Measurements from ENCODE around the gene COL7A1. TPM values are rescaled to one million over a fixed set of nuclear protein-coding genes. Genes with fewer than 3 reads are reported as not detected.

COL7A1 gene
- total RNA-seq, 2 experiments from 2014 or later, result 1.6 to 2.2 TPM

DNA sequence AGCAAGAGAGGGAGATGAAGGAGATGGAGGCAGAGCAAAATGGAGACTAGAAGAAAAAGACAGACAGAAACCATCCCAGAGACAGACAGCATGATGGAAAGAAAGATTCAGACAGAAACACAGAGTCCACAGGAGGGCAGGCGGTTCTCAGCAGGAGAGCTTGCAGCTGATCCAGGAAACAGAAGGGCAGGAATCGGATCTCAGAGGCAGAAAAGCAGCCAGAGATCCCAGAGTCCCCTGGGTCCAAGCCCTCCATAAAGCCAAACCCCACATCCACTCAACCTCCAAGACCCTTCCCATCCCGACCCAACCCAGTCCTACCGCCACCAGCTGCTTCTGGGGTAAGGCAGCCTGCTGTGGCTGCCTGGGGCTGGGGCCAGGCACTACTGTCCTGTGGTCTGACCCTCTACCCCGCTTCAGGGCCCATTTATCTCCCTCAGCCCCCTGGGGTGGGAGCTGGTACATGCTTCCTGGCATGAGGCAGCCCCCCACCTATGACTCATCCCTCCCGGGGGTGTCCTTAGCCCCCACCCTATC is 31.7 kb downstream of the COL7A1 start, which contains the start of gene UCN2:
TSS of gene UCN2 (minus strand) at position 400 of the 537 bp plus-strand sequence. CDS start 657 bp downstream, outside the sequence.
- ChIA-PET POLR2A (no interaction called here), CTCF (interaction anchor here (1.0 to 2.5 kb wide), 2 partner anchors 71 to 127 kb away, joined by 3 to 6 read pairs; no protein-coding TSS in a partner anchor)
- H3K27ac Mint-ChIP-seq, result peak within 1 kb of the TSS; percentile 48
- TF ChIP-seq, protein P1, sequence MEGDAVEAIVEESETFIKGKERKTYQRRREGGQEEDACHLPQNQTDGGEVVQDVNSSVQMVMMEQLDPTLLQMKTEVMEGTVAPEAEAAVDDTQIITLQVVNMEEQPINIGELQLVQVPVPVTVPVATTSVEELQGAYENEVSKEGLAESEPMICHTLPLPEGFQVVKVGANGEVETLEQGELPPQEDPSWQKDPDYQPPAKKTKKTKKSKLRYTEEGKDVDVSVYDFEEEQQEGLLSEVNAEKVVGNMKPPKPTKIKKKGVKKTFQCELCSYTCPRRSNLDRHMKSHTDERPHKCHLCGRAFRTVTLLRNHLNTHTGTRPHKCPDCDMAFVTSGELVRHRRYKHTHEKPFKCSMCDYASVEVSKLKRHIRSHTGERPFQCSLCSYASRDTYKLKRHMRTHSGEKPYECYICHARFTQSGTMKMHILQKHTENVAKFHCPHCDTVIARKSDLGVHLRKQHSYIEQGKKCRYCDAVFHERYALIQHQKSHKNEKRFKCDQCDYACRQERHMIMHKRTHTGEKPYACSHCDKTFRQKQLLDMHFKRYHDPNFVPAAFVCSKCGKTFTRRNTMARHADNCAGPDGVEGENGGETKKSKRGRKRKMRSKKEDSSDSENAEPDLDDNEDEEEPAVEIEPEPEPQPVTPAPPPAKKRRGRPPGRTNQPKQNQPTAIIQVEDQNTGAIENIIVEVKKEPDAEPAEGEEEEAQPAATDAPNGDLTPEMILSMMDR (IDR thresholded peaks at IDR 0.05), result no peak
- H3K36me3 Mint-ChIP-seq (ENCODE audit: low read depth), result no peaks in the 10 kb centered on the region
- no peaks in the 10 kb centered on the region for H3K9me3 Mint-ChIP-seq
- DNase-seq (no peak), ATAC-seq (no peak)
- intact Hi-C loops (cut with micrococcal nuclease), result no loop called here
- H3K4me1 Mint-ChIP-seq (ENCODE audit: low read depth), result peaks cover 31% of the 10 kb centered on the region
- no peak within 1 kb of the TSS for H3K4me3 Mint-ChIP-seq
- H3K27me3 Mint-ChIP-seq, result no peaks in the 10 kb centered on the region

DNA sequence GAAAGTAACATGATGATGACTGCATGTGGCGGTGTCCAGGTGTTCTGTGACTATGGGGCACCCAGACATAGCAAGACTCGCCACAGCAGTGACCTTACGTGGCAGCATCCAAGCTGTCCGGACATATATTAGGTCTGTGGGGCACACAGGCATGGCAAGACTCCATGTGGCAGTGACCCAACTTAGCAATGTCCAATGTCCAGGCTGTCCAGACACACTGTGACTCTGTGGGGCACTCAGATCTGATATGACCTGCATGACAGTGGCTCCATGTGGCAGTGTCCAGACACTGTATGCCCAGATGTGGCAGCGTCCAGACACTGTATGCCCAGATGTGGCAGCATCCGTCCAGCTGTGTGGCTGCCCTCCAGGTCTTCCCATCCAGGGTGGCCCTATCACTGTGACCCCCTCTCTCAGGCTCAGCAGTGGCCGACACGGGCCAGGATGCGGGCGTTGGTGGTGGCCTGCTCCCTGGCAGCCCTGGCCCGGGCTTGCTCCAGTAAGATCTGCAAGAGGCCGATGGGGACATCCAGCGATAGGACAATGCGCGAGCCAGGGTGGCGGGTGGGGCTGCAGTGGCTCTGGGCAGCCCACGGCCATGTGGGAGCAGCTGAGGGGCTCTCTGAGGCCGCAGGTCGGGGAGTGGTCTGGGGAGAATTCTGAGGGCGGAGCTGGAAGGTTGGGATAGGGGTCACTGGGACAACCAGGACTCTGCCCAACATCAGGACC is 32.6 kb downstream of the COL7A1 start:
- DNase-seq (no peak), ATAC-seq (no peak)
- TF ChIP-seq, protein P1 (IDR thresholded peaks at IDR 0.05), result no peak
- POLR2A ChIA-PET, result no interaction called here
- H3K27me3 Mint-ChIP-seq, result no peaks in the 10 kb centered on the region
- peaks cover 36% of the 10 kb centered on the region for H3K4me1 Mint-ChIP-seq (ENCODE audit: low read depth)
- H3K9me3 Mint-ChIP-seq, result no peaks in the 10 kb centered on the region
- H3K4me3 Mint-ChIP-seq, result no peak overlapping the region
- no peak overlapping the region for H3K27ac Mint-ChIP-seq
- intact Hi-C loops (cut with micrococcal nuclease), result no loop called here
- H3K36me3 Mint-ChIP-seq (ENCODE audit: low read depth), result no peaks in the 10 kb centered on the region
- CTCF ChIA-PET, result interaction anchor here (1.8 to 11.3 kb wide), 3 partner anchors 74 to 127 kb away, joined by 6 to 116 read pairs (median 6); no protein-coding TSS in a partner anchor

DNA sequence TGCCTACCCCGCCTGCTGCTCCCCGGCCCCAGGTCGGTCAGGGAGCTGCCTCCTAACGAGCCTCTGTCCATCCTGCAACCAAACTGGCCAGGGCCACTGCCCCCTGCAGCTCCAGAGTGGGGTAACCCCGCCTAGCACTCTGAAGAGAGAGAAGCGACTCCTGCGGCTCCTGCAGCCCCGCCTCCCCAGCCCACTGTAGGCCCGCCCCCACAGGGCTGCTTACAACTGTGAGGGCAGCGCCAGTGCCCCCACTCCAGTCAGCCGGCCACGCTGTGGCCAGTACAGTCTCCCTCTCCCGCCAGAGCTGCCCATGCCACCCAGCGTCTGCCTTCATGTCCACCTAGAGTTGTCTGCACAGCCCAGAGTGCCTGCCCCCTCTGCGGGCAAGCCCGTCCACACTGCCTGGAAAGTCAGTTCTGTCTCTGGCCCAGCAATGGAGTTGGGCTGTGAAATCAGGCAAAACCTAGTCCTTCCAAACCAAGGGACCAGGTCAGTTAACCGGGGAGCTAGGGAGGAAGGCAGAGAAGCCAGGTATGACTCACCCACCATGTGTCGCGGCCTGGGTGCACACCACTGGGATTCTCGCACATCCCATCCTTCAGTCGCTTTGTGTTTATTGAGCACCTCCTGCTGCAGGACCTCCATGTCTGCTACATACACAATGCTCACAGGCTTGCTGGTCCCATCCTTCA is 33.9 kb downstream of the COL7A1 start:
- H3K27me3 Mint-ChIP-seq, result no peaks in the 10 kb centered on the region
- TF ChIP-seq, protein P1 (IDR thresholded peaks at IDR 0.05), result no peak
- peaks cover 5% of the 10 kb centered on the region for H3K36me3 Mint-ChIP-seq (ENCODE audit: low read depth)
- peak; percentile 66 for DNase-seq
- intact Hi-C loops (cut with micrococcal nuclease), result no loop called here
- no peak overlapping the region for H3K4me3 Mint-ChIP-seq
- no peaks in the 10 kb centered on the region for H3K9me3 Mint-ChIP-seq
- no peak for ATAC-seq
- H3K27ac Mint-ChIP-seq, result no peak overlapping the region
- POLR2A ChIA-PET, result no interaction called here
- peaks cover 36% of the 10 kb centered on the region for H3K4me1 Mint-ChIP-seq (ENCODE audit: low read depth)
- CTCF ChIA-PET, result interaction anchor here (0.9 to 11.3 kb wide), 4 partner anchors 16 to 125 kb away, joined by 3 to 116 read pairs (median 4); no protein-coding TSS in a partner anchor

DNA sequence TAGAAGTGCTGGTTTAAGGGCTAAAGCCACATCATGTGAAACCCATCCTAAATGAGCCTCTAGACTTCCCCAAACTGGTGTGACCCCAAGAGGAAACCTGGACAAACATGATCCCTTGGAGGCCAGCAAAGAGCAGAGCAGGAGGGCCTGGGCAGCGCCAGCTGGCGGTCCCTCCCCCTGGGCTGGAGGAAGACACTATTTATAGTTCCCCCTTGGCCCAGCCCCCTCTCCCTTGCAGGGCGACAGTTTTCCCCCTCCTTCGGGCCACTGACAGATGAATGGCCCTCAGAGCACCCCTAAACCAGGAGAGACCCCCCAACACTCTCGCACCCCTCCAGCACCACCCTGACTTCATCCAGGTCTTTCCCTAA is 34.5 kb downstream of the COL7A1 start:
- no peaks in the 10 kb centered on the region for H3K27me3 Mint-ChIP-seq
- POLR2A ChIA-PET, result no interaction called here
- H3K4me1 Mint-ChIP-seq (ENCODE audit: low read depth), result peaks cover 34% of the 10 kb centered on the region
- no peak for ATAC-seq
- intact Hi-C loops (cut with micrococcal nuclease), result no loop called here
- CTCF ChIA-PET, result interaction anchor here (0.9 to 11.3 kb wide), 6 partner anchors 15 to 160 kb away, joined by 3 to 116 read pairs (median 12); no protein-coding TSS in a partner anchor
- H3K9me3 Mint-ChIP-seq, result no peaks in the 10 kb centered on the region
- no peak overlapping the region for H3K27ac Mint-ChIP-seq
- TF ChIP-seq, protein P1 (IDR thresholded peaks at IDR 0.05), result no peak
- no peak overlapping the region for H3K4me3 Mint-ChIP-seq
- no peak for DNase-seq
- H3K36me3 Mint-ChIP-seq (ENCODE audit: low read depth), result peaks cover 10% of the 10 kb centered on the region
